Stimulated activated CD8-positive, alpha-beta memory T cell treated with anti-CD3 and anti-CD28 coated beads, Interleukin-2, amount 100 ng/mL, for 48 hours (primary cell): ENCODE data around the gene ACKR2.
A peak's percentile ranks its signal among the peaks of the same experiment; 100 is the strongest.
"Not testable (repeated sequence)": the region's sequence is repeated elsewhere in the genome, so short reads cannot be mapped to it uniquely, and the experiment has no call there.

Experiments used
- DNase-seq, 2 donors: peaks; one replicate each; pipeline ENCODE4 v3.0.0-alpha.2; 2020; ENCODE audit warnings: low read depth in 2 of 2

ACKR2 gene

GRCh38 chr3:42801784-42802183 lies 7.5 kb upstream of the ACKR2 start:
- DNase-seq, result no peak

- DNase-seq, result no peak
These were observed 6.3 kb upstream of the ACKR2 start for GRCh38 chr3:42802876-42803413.

GRCh38 chr3:42803414-42804105 lies 5.7 kb upstream of the ACKR2 start:
- peak in 1 of 2 donors; percentile 15 for DNase-seq

GRCh38 chr3:42804106-42804830 lies 5.0 kb upstream of the ACKR2 start, which contains the start of gene HIGD1A:
Gene HIGD1A, minus strand, starts transcription at chr3:42804490. Its CDS starts 10,237 bp downstream, at chr3:42794253.
- DNase-seq, result peak; percentile 87 to 92

- DNase-seq, result no peak
These were observed 4.5 kb upstream of the ACKR2 start for GRCh38 chr3:42804831-42805132.

GRCh38 chr3:42805141-42805821 lies 4.0 kb upstream of the ACKR2 start:
- no peak for DNase-seq

GRCh38 chr3:42807929-42808328 lies 1.3 kb upstream of the ACKR2 start:
- DNase-seq, result no peak

GRCh38 chr3:42810706-42811105 lies 1.5 kb downstream of the ACKR2 start:
- DNase-seq, result not testable (repeated sequence)

GRCh38 chr3:42811118-42811883 lies 2.1 kb downstream of the ACKR2 start:
- not testable (repeated sequence) for DNase-seq

- no peak for DNase-seq
These were observed 5.0 kb downstream of the ACKR2 start for GRCh38 chr3:42814246-42814645.

GRCh38 chr3:42814914-42815507 lies 5.8 kb downstream of the ACKR2 start:
- no peak for DNase-seq

GRCh38 chr3:42815826-42816225 lies 6.6 kb downstream of the ACKR2 start:
- DNase-seq, result no peak

- DNase-seq, result no peak
These were observed 10.2 kb downstream of the ACKR2 start for GRCh38 chr3:42819351-42819965.

- DNase-seq, result no peak
These were observed 11.5 kb downstream of the ACKR2 start for GRCh38 chr3:42820746-42821051.

GRCh38 chr3:42822828-42823227 lies 13.6 kb downstream of the ACKR2 start:
- DNase-seq, result no peak

GRCh38 chr3:42823351-42823750 lies 14.1 kb downstream of the ACKR2 start:
- DNase-seq, result no peak

- DNase-seq, result no peak
These were observed 16.9 kb downstream of the ACKR2 start for GRCh38 chr3:42826141-42826540.

GRCh38 chr3:42827023-42827422 lies 17.8 kb downstream of the ACKR2 start:
- DNase-seq, result no peak

- DNase-seq, result no peak
These were observed 18.4 kb downstream of the ACKR2 start for GRCh38 chr3:42827654-42828053.

GRCh38 chr3:42829083-42829627 lies 19.9 kb downstream of the ACKR2 start:
- no peak for DNase-seq
